HG03521 (cell line): ENCODE results near the gene AXIN1.

Experiments
- ATAC-seq: cut with Tn5 transposase; IDR thresholded peaks from one replicate; pipeline ENCODE4 v1.9.1; 2021; ENCODE audit warnings: mild to moderate bottlenecking, moderate library complexity; ENCODE audit not compliant: unreplicated experiment

The AXIN1 gene

GRCh38 chr16:307691-308312 lies 44.7 kb downstream of the AXIN1 start:
- no peak for ATAC-seq

GRCh38 chr16:306911-307370 lies 45.6 kb downstream of the AXIN1 start:
- ATAC-seq: no peak

GRCh38 chr16:305916-306626 lies 46.5 kb downstream of the AXIN1 start:
- ATAC-seq: no peak

- no peak for ATAC-seq
These were observed 48.6 kb downstream of the AXIN1 start for GRCh38 chr16:303760-304505.

GRCh38 chr16:301950-302349 lies 50.6 kb downstream of the AXIN1 start:
- ATAC-seq: no peak

- ATAC-seq: no peak
These were observed 51.3 kb downstream of the AXIN1 start for GRCh38 chr16:301235-301634.

- ATAC-seq: no peak
These were observed 54.7 kb downstream of the AXIN1 start for GRCh38 chr16:297832-298231.

- no peak for ATAC-seq
These were observed 55.6 kb downstream of the AXIN1 start for GRCh38 chr16:296806-297510.

GRCh38 chr16:296276-296675 lies 56.2 kb downstream of the AXIN1 start:
- ATAC-seq: no peak

GRCh38 chr16:293043-293775 lies 59.3 kb downstream of the AXIN1 start:
- ATAC-seq: no peak

- ATAC-seq: no peak
These were observed 61.0 kb downstream of the AXIN1 start for GRCh38 chr16:291539-291938.

- no peak for ATAC-seq
These were observed 61.7 kb downstream of the AXIN1 start for GRCh38 chr16:290681-291405.

- no peak for ATAC-seq
These were observed 62.4 kb downstream of the AXIN1 start for GRCh38 chr16:290015-290680.

GRCh38 chr16:289395-289997 lies 63.0 kb downstream of the AXIN1 start:
- no peak for ATAC-seq

- no peak for ATAC-seq
These were observed 64.3 kb downstream of the AXIN1 start for GRCh38 chr16:287981-288920.

GRCh38 chr16:287298-287811 lies 65.2 kb downstream of the AXIN1 start:
- ATAC-seq: no peak

GRCh38 chr16:286491-287297 lies 65.8 kb downstream of the AXIN1 start:
- no peak for ATAC-seq
